ENCODE measurements around the gene STARD9.

DNA sequence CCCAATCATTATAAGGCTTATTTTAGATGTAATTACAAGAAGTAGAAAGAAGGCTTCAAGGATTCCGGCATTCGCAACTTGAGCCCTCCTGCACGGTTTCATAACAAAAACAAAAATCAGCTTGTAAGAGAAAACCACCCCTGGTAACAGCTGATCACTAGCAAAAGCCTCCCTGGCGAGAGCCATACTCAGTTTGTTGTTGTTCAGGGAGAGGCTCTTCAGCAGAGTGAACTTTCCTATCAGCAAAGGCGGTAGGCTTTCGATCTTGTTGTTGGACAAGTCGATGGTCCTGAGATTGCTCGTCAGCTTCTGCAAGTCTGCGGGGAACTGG is 27.5 kb upstream of the STARD9 start:
- TF ChIP-seq EP300 (IDR thresholded peaks at IDR 0.05; ENCODE audit: low read length): no peak
- TF ChIP-seq POLR2AphosphoS2 (IDR thresholded peaks at IDR 0.05; ENCODE audit: low read length): no peak
- no peak for TF ChIP-seq CTCF (IDR thresholded peaks at IDR 0.05 in 2 of 3, conservative IDR thresholded peaks at IDR 0.05 in 1 of 3; ENCODE audit: insufficient read depth in 2 of 3, low read depth in 1 of 3, low read length in 3 of 3)
- no peak for TF ChIP-seq RCOR1 (IDR thresholded peaks at IDR 0.05; ENCODE audit: borderline replicate concordance in 1 of 2, low read depth in 2 of 2, low read length in 2 of 2)
- no peak for TF ChIP-seq HMGXB4 (CRISPR knock-in tag; IDR thresholded peaks at IDR 0.05)
- no peak for TF ChIP-seq ZNF695 (CRISPR knock-in tag; IDR thresholded peaks at IDR 0.05)
- no peak for TF ChIP-seq ARID4B (CRISPR knock-in tag; IDR thresholded peaks at IDR 0.05)
- TF ChIP-seq ZNF24 (IDR thresholded peaks at IDR 0.05): no peak
- no peak for TF ChIP-seq POLR2A (conservative IDR thresholded peaks at IDR 0.05)
